Measurements from ENCODE around the gene SIGLEC6. TPM values are rescaled to one million over a fixed set of nuclear protein-coding genes. Genes with fewer than 3 reads are reported as not detected.

SIGLEC6 gene
- polyA plus RNA-seq, 3 donors: 0.04 TPM; not detected in 2

DNA sequence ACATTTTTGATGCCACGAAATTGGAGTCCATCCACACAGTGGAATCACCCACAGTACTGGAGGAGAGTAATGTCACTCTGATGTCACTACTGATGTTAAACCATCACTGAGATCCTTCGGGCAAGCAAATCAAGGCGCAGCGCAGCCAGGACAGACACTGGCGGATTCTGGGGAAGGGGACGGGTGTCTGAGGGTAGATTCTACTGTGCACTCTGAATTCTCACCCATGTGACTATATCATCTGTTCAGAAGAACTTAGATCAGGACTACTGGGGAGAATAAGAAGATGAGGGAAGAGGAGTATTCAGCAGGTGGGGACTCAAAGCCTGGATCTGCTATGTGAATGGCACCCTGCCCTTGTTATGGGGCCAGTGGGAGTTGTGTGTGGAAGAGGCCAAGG, 12.6 kb upstream of the SIGLEC6 start:
- H3K36me3 Mint-ChIP-seq: peaks cover 0 to 9% of the 10 kb centered on the region in 2 donors
- Histone ChIP-seq H3K27me3 (ENCODE audit: control insufficient read depth in 2 of 2, insufficient read depth in 2 of 2, low read length in 2 of 2) (peaks cover 12 to 52% of the 10 kb centered on the region in 2 donors), H2AFZ (ENCODE audit: insufficient read depth, low read depth, low read length, poor library complexity, severe bottlenecking) (no peak overlapping the region), H3K4me1 (ENCODE audit: control insufficient read depth in 1 of 2, insufficient read depth in 2 of 2, low read length in 2 of 2) (peaks cover 25 to 32% of the 10 kb centered on the region in 2 donors), H3K36me3 (replicated peaks in 1 of 2; ENCODE audit: control insufficient read depth in 1 of 2, insufficient read depth in 2 of 2, low read length in 2 of 2) (no peaks in the 10 kb centered on the region), H3K79me2 (ENCODE audit: insufficient read depth, low read length) (no peaks in the 10 kb centered on the region), H3K27ac (ENCODE audit: low read depth in 1 of 2, low read length in 2 of 2) (no peak overlapping the region), H3K9me3 (replicated peaks in 1 of 2; ENCODE audit: control insufficient read depth in 1 of 2, insufficient read depth in 1 of 2, low read length in 2 of 2) (no peaks in the 10 kb centered on the region), H3K4me2 (replicated peaks; ENCODE audit: extremely low read depth, low read length, poor library complexity, severe bottlenecking) (no peak overlapping the region), H3K9ac (ENCODE audit: insufficient read depth, low read length, poor library complexity, severe bottlenecking) (no peak overlapping the region), H4K20me1 (ENCODE audit: insufficient read depth, low read length) (no peaks in the 10 kb centered on the region), H3K4me3 (replicated peaks in 1 of 3; ENCODE audit: low read depth in 2 of 3, low read length in 3 of 3) (no peak overlapping the region)
- peak overlapping the region in 1 of 2 donors; percentile 74 for H3K4me3 Mint-ChIP-seq
- H3K9me3 Mint-ChIP-seq: peaks cover 0 to 10% (median 2%) of the 10 kb centered on the region in 7 donors
- TF ChIP-seq, protein P1, sequence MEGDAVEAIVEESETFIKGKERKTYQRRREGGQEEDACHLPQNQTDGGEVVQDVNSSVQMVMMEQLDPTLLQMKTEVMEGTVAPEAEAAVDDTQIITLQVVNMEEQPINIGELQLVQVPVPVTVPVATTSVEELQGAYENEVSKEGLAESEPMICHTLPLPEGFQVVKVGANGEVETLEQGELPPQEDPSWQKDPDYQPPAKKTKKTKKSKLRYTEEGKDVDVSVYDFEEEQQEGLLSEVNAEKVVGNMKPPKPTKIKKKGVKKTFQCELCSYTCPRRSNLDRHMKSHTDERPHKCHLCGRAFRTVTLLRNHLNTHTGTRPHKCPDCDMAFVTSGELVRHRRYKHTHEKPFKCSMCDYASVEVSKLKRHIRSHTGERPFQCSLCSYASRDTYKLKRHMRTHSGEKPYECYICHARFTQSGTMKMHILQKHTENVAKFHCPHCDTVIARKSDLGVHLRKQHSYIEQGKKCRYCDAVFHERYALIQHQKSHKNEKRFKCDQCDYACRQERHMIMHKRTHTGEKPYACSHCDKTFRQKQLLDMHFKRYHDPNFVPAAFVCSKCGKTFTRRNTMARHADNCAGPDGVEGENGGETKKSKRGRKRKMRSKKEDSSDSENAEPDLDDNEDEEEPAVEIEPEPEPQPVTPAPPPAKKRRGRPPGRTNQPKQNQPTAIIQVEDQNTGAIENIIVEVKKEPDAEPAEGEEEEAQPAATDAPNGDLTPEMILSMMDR (IDR thresholded peaks at IDR 0.05): no peak
- H3K27me3 Mint-ChIP-seq (ENCODE audit: low read depth in 3 of 3): peaks cover 59 to 79% (median 70%) of the 10 kb centered on the region in 3 donors
- H3K4me1 Mint-ChIP-seq: peaks cover 35% of the 10 kb centered on the region
- H3K27ac Mint-ChIP-seq: no peak overlapping the region
- no peak for DNase-seq
- no CpG with 5 or more reads among the region's 6 CpGs for WGBS (ENCODE audit: insufficient coverage)
- intact Hi-C loops (cut with micrococcal nuclease): no loop called here

DNA sequence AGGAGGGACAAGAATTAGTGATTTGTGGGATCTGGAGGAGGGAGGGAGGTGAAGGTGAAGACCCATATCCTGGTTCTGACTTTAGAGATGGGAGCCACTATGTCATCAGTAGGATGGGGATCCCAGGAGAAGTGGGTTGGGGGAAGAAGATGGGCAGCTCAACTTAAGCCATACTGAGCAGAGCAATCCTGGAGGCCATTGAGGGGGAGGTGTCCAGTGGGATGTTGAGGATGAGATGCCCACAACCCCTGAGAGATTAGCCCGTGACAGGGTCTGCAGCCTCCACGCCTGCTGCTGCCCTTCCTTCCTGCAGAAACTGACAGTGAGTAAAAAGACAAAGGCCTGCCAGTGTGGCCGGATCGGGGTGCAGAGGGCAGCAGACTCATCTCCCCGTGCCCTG, 11.2 kb upstream of the SIGLEC6 start:
- TF ChIP-seq, protein P1 (IDR thresholded peaks at IDR 0.05): no peak
- peaks cover 22 to 23% of the 10 kb centered on the region in 2 donors for H3K4me1 ChIP-seq (ENCODE audit: control insufficient read depth in 1 of 2, insufficient read depth in 2 of 2, low read length in 2 of 2)
- peaks cover 51 to 72% (median 63%) of the 10 kb centered on the region in 3 donors for H3K27me3 Mint-ChIP-seq (ENCODE audit: low read depth in 3 of 3)
- peaks cover 0 to 10% (median 0%) of the 10 kb centered on the region in 7 donors for H3K9me3 Mint-ChIP-seq
- 90% methylated on average over 5 of the region's 5 CpGs for WGBS (ENCODE audit: insufficient coverage)
- H4K20me1 ChIP-seq (ENCODE audit: insufficient read depth, low read length): no peaks in the 10 kb centered on the region
- H3K4me3 Mint-ChIP-seq: peak overlapping the region in 1 of 2 donors; percentile 5
- intact Hi-C loops (cut with micrococcal nuclease): no loop called here
- H2AFZ ChIP-seq (ENCODE audit: insufficient read depth, low read depth, low read length, poor library complexity, severe bottlenecking): no peak overlapping the region
- H3K4me2 ChIP-seq (replicated peaks; ENCODE audit: extremely low read depth, low read length, poor library complexity, severe bottlenecking): no peak overlapping the region
- H3K27ac ChIP-seq (ENCODE audit: low read depth in 1 of 2, low read length in 2 of 2): no peak overlapping the region
- no peaks in the 10 kb centered on the region for H3K79me2 ChIP-seq (ENCODE audit: insufficient read depth, low read length)
- H3K36me3 ChIP-seq (replicated peaks in 1 of 2; ENCODE audit: control insufficient read depth in 1 of 2, insufficient read depth in 2 of 2, low read length in 2 of 2): no peaks in the 10 kb centered on the region
- H3K36me3 Mint-ChIP-seq: peaks cover 0 to 4% of the 10 kb centered on the region in 2 donors
- no peaks in the 10 kb centered on the region for H3K9me3 ChIP-seq (replicated peaks in 1 of 2; ENCODE audit: control insufficient read depth in 1 of 2, insufficient read depth in 1 of 2, low read length in 2 of 2)
- H3K4me1 Mint-ChIP-seq: peaks cover 25% of the 10 kb centered on the region
- H3K27me3 ChIP-seq (ENCODE audit: control insufficient read depth in 2 of 2, insufficient read depth in 2 of 2, low read length in 2 of 2): peaks cover 9 to 45% of the 10 kb centered on the region in 2 donors
- H3K9ac ChIP-seq (ENCODE audit: insufficient read depth, low read length, poor library complexity, severe bottlenecking): no peak overlapping the region
- peak overlapping the region in 1 of 7 donors; percentile 51 for H3K27ac Mint-ChIP-seq
- H3K4me3 ChIP-seq (replicated peaks in 1 of 3; ENCODE audit: low read depth in 2 of 3, low read length in 3 of 3): no peak overlapping the region
- DNase-seq: no peak
